K562 (cell line): ENCODE results near the gene BCAS3. TPM values are rescaled to one million over a fixed set of nuclear protein-coding genes. Genes with fewer than 3 reads are reported as not detected.

Source experiments
- ATAC-seq: fragments of 200-7000 bp; cut with Tn5 transposase; 3 replicates; pipeline ENCODE4 v1.9.1; 2020; ENCODE audit warnings: moderate library complexity
- BruUV-seq: library from RNA; stranded (reverse); fragments of 400-500 nt; replicated peaks from 2 replicates; lab custom pipeline; 2021; lab: Mats Ljungman, UMichigan
- CTCF ChIA-PET: fragments of 300-600 bp; formaldehyde crosslinking; extraction: SDS; loops from one replicate; lab custom pipeline; 2021; ENCODE audit warnings: low intra/inter-chr PET ratio; lab: Yijun Ruan, JAX
- POLR2A ChIA-PET: fragments of 300-600, 350-650 bp; sonication (Branson Sonifier 250); formaldehyde crosslinking; extraction: SDS; loops from one replicate; lab custom pipeline; 2021; ENCODE audit warnings: antibody characterized with exemption, inconsistent platforms; lab: Yijun Ruan, JAX
- DNase-seq, 4 experiments: peaks; one replicate each; pipeline versions ENCODE4 v3.0.0 to v3.0.0-alpha.2; 2011 to 2018; ENCODE audit warnings: low spot score in 3 of 4, mixed read lengths in 3 of 4; ENCODE audit errors: extremely low read depth in 1 of 4
- FAIRE-seq: peaks from 2 replicates; lab custom pipeline; 2011; peaks lifted over from hg19 to GRCh38; lab: Jason Lieb, UNC
- H2AFZ ChIP-seq: 2 replicates; pipeline ENCODE4 v1.6.0; 2011; ENCODE audit warnings: low read depth, low read length, control low read depth, inconsistent platforms
- H3K27ac ChIP-seq: fragments of 200-600 bp; 3 replicates; pipeline ENCODE4 v1.8.0; 2011; ENCODE audit warnings: low read depth, mild to moderate bottlenecking, control low read depth, inconsistent platforms, low read length, moderate library complexity, mixed read lengths; ENCODE audit errors: extremely low read depth
- H3K27me3 ChIP-seq, 2 experiments: fragments of 300-600 bp in 1 of 2; 2 replicates in 1 of 2; 3 replicates in 1 of 2; pipeline versions ENCODE4 v1.6.0 to v1.8.0; 2011; ENCODE audit warnings: inconsistent platforms in 2 of 2, low read length in 2 of 2, mild to moderate bottlenecking in 1 of 2, mixed read lengths in 1 of 2, moderate library complexity in 1 of 2; ENCODE audit not compliant: control insufficient read depth in 2 of 2, insufficient read depth in 2 of 2
- H3K36me3 ChIP-seq: fragments of 300-600 bp; 3 replicates; pipeline ENCODE4 v1.8.0; 2011; ENCODE audit warnings: mild to moderate bottlenecking, low read length, inconsistent platforms; ENCODE audit not compliant: control insufficient read depth, insufficient read depth
- H3K4me1 ChIP-seq, 2 experiments: fragments of 200-600 bp in 1 of 2; replicated peaks in 1 of 2; 2 replicates in 1 of 2; 3 replicates in 1 of 2; pipeline versions ENCODE4 v1.5.1 to v1.8.0; 2011; ENCODE audit warnings: inconsistent platforms in 2 of 2, low read length in 2 of 2, mild to moderate bottlenecking in 1 of 2, mixed read lengths in 1 of 2, moderate library complexity in 1 of 2; ENCODE audit not compliant: control insufficient read depth in 2 of 2, insufficient read depth in 2 of 2
- H3K4me2 ChIP-seq: 2 replicates; pipeline ENCODE4 v1.6.1; 2011; ENCODE audit warnings: low read length, control low read depth, inconsistent platforms, mixed read lengths; ENCODE audit not compliant: insufficient read depth
- H3K4me3 ChIP-seq: fragments of 200-600 bp; sonication (generic), shearing (Covaris generic); 2 replicates; pipeline ENCODE4 v1.5.1; 2016; ENCODE audit warnings: control low read depth, inconsistent platforms
- H3K79me2 ChIP-seq: fragments of 200-600 bp; 3 replicates; pipeline ENCODE4 v1.8.0; 2011; ENCODE audit warnings: low read length, inconsistent platforms; ENCODE audit not compliant: control insufficient read depth, insufficient read depth
- H3K9ac ChIP-seq, 2 experiments: 2 replicates each; pipeline versions ENCODE4 v1.6.0 to v1.6.1; 2011; ENCODE audit warnings: low read depth in 2 of 2, low read length in 2 of 2, control low read depth in 1 of 2, inconsistent platforms in 1 of 2, mild to moderate bottlenecking in 1 of 2, mixed read lengths in 1 of 2; ENCODE audit not compliant: insufficient read depth in 1 of 2
- H3K9me1 ChIP-seq: one replicate; pipeline ENCODE4 v1.6.0; 2011; ENCODE audit warnings: inconsistent platforms, mild to moderate bottlenecking, low read length, moderate library complexity; ENCODE audit not compliant: control insufficient read depth, insufficient read depth
- H3K9me3 ChIP-seq: replicated peaks from 2 replicates; pipeline ENCODE4 v1.5.1; 2011; ENCODE audit warnings: low read depth, low read length, inconsistent platforms; ENCODE audit not compliant: control insufficient read depth, insufficient read depth
- H4K20me1 ChIP-seq: replicated peaks from 2 replicates; pipeline ENCODE4 v1.6.1; 2011; ENCODE audit warnings: low read length, inconsistent platforms, mixed read lengths; ENCODE audit not compliant: control insufficient read depth, insufficient read depth
- CREBBP ChIP-seq: IDR thresholded peaks from one replicate; pipeline ENCODE4 v1.6.1; 2012; ENCODE audit warnings: low read depth, mild to moderate bottlenecking, control low read depth, inconsistent platforms, low read length
- CTBP1 ChIP-seq: fragments of 450-650 bp; IDR thresholded peaks from 2 replicates; pipeline ENCODE4 v1.6.1; 2016; ENCODE audit warnings: borderline replicate concordance
- DMBX1 ChIP-seq: fragments of 250-450 bp; sonication (Bioruptor Pico); IDR thresholded peaks from 2 replicates; pipeline ENCODE4 v1.8.0; 2022; ENCODE audit warnings: inconsistent platforms, mild to moderate bottlenecking, moderate library complexity, borderline replicate concordance
- EGR1 ChIP-seq: fragments of 450-650 bp; conservative IDR thresholded peaks from 2 replicates; pipeline ENCODE4 v1.6.1; 2017; ENCODE audit warnings: mild to moderate bottlenecking
- KDM5B ChIP-seq: fragments of 200-600 bp; sonication (generic); IDR thresholded peaks from 2 replicates; pipeline ENCODE4 v1.6.1; 2012; ENCODE audit warnings: low read depth, mild to moderate bottlenecking, moderate library complexity, low read length, control low read depth, inconsistent platforms; ENCODE audit not compliant: insufficient replicate concordance
- PHTF2 ChIP-seq: fragments of 250-450 bp; sonication (Bioruptor Pico); IDR thresholded peaks from 2 replicates; pipeline ENCODE4 v1.5.0; 2021; ENCODE audit warnings: mild to moderate bottlenecking
- SRF ChIP-seq, 2 experiments: fragments of 250-450, 450-650 bp in 1 of 2; sonication (Bioruptor Pico) in 1 of 2; sonication (generic) in 1 of 2; formaldehyde crosslinking; IDR thresholded peaks; 2 replicates each; pipeline versions ENCODE4 v1.5.0 to v1.5.1; 2020 to 2022; ENCODE audit warnings: mild to moderate bottlenecking in 1 of 2, missing genetic modification reagents in 1 of 2
- ZNF197 ChIP-seq: fragments of 200-800 bp; sonication (Bioruptor generic); IDR thresholded peaks from 2 replicates; pipeline ENCODE4 v1.6.1; 2016; ENCODE audit warnings: low read depth, missing genetic modification characterization, missing compliant biosample characterization
- ZNF830 ChIP-seq: fragments of 250-450 bp; sonication (Bioruptor Pico); IDR thresholded peaks from 2 replicates; pipeline ENCODE4 v1.5.0; 2021; ENCODE audit warnings: mild to moderate bottlenecking
- ZSCAN29 ChIP-seq: fragments of 450-650 bp; IDR thresholded peaks from 2 replicates; pipeline ENCODE4 v1.6.1; 2017
- WGBS: fragments of 100-300 bp; shearing (Covaris generic); methylation state at CpG from one replicate; pipeline ENCODE4 v1.1.6; 2016; ENCODE audit warnings: low coverage, mixed read lengths; ENCODE audit not compliant: insufficient coverage; ENCODE audit errors: missing lambda C conversion rate; 5-methylcytosine and 5-hydroxymethylcytosine counted together
- in situ Hi-C: fragments of 300-500 bp; cut with MboI; formaldehyde crosslinking; loops from 4 replicates; pipeline ENCODE4 v1.15.0; 2018; ENCODE audit warnings: inconsistent platforms, mixed read lengths
- intact Hi-C: fragments of 100-400 bp; cut with micrococcal nuclease; formaldehyde crosslinking; loops from 2 replicates; pipeline ENCODE4 v1.14.2; 2022
- polyA plus RNA-seq, 8 experiments: library from polyadenylated mRNA; depleted of rRNA in 4 of 8; stranded (reverse) in 5 of 8; unstranded in 3 of 8; fragments of >200 nt; fragmentation: Nextera tagmentation in 2 of 8; fragmentation: Illumina TruSeq in 1 of 8; extraction: Ambion mirVana in 2 of 8; extraction: Trizol in 1 of 8; gene quantifications; 2 replicates each; pipeline versions ENCODE4 v1.2.1 to v1.2.3, GENCODE V29; 2011 to 2014; ENCODE audit warnings: inconsistent platforms in 1 of 8, missing spikeins in 1 of 8
- total RNA-seq, 7 experiments: library from RNA; depleted of rRNA in 6 of 7; stranded (reverse); fragments of >200 nt in 6 of 7; fragmentation: Illumina TruSeq in 2 of 7; extraction: Trizol in 2 of 7; gene quantifications; 2 replicates each; pipeline versions ENCODE4 v1.2.1 to v1.2.3, GENCODE V29; 2011 to 2021; ENCODE audit warnings: low replicate concordance in 1 of 7
- TF ChIP-seq, protein P1 (sequence below), 2 experiments: IDR thresholded peaks; 2 replicates each; pipeline ENCODE4 v1.6.1; 2011; ENCODE audit warnings: borderline replicate concordance in 1 of 2, control low read depth in 1 of 2, low read depth in 1 of 2, low read length in 1 of 2, mild to moderate bottlenecking in 1 of 2, mixed read lengths in 1 of 2, moderate library complexity in 1 of 2; ENCODE audit not compliant: insufficient read depth in 1 of 2, insufficient read length in 1 of 2, poor library complexity in 1 of 2, severe bottlenecking in 1 of 2; ENCODE audit errors: extremely low read depth in 1 of 2
- TF ChIP-seq, protein P2 (sequence below): IDR thresholded peaks from 2 replicates; pipeline ENCODE4 v1.6.1; 2014; ENCODE audit warnings: antibody characterized with exemption
- TF ChIP-seq, protein P3 (sequence below): fragments of 250-450 bp; sonication (Bioruptor Pico); IDR thresholded peaks from 2 replicates; pipeline ENCODE4 v1.4.0; 2020

Gene BCAS3
- total and polyA plus RNA-seq, 9 of the 15 experiments (the other 6 are each of a cell fraction or from before 2014, with no cell fraction given) = 1.9 to 5.5 (median 3.5) TPM

GRCh38 chr17:60909405-60909804, 231.8 kb downstream of the BCAS3 start:
- intact Hi-C loops (no loop called here), in situ Hi-C loops (no loop called here)
- BruUV-seq = no TSS peak
- no peak for TF ChIP-seq ZNF197 (CRISPR knock-in tag)
- no peak for TF ChIP-seq KDM5B
- no peak for TF ChIP-seq CTBP1
- TF ChIP-seq, protein P1, sequence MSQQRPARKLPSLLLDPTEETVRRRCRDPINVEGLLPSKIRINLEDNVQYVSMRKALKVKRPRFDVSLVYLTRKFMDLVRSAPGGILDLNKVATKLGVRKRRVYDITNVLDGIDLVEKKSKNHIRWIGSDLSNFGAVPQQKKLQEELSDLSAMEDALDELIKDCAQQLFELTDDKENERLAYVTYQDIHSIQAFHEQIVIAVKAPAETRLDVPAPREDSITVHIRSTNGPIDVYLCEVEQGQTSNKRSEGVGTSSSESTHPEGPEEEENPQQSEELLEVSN (IDR thresholded peaks at IDR 0.05; ENCODE audit: borderline replicate concordance in 1 of 2, extremely low read depth in 1 of 2, insufficient read depth in 1 of 2, insufficient read length in 1 of 2, low read depth in 1 of 2, low read length in 1 of 2, poor library complexity in 1 of 2, severe bottlenecking in 1 of 2) = no peak
- no peak for TF ChIP-seq ZSCAN29
- TF ChIP-seq, protein P2, sequence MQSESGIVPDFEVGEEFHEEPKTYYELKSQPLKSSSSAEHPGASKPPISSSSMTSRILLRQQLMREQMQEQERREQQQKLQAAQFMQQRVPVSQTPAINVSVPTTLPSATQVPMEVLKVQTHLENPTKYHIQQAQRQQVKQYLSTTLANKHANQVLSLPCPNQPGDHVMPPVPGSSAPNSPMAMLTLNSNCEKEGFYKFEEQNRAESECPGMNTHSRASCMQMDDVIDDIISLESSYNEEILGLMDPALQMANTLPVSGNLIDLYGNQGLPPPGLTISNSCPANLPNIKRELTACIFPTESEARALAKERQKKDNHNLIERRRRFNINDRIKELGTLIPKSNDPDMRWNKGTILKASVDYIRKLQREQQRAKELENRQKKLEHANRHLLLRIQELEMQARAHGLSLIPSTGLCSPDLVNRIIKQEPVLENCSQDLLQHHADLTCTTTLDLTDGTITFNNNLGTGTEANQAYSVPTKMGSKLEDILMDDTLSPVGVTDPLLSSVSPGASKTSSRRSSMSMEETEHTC = no peak
- TF ChIP-seq EGR1 = no peak
- TF ChIP-seq DMBX1 (CRISPR knock-in tag) = no peak
- TF ChIP-seq ZNF830 (CRISPR knock-in tag) = no peak
- TF ChIP-seq CREBBP = no peak
- no peak for TF ChIP-seq PHTF2 (CRISPR knock-in tag)
- TF ChIP-seq SRF (CRISPR knock-in tag; IDR thresholded peaks at IDR 0.05) = no peak
- TF ChIP-seq, protein P3, sequence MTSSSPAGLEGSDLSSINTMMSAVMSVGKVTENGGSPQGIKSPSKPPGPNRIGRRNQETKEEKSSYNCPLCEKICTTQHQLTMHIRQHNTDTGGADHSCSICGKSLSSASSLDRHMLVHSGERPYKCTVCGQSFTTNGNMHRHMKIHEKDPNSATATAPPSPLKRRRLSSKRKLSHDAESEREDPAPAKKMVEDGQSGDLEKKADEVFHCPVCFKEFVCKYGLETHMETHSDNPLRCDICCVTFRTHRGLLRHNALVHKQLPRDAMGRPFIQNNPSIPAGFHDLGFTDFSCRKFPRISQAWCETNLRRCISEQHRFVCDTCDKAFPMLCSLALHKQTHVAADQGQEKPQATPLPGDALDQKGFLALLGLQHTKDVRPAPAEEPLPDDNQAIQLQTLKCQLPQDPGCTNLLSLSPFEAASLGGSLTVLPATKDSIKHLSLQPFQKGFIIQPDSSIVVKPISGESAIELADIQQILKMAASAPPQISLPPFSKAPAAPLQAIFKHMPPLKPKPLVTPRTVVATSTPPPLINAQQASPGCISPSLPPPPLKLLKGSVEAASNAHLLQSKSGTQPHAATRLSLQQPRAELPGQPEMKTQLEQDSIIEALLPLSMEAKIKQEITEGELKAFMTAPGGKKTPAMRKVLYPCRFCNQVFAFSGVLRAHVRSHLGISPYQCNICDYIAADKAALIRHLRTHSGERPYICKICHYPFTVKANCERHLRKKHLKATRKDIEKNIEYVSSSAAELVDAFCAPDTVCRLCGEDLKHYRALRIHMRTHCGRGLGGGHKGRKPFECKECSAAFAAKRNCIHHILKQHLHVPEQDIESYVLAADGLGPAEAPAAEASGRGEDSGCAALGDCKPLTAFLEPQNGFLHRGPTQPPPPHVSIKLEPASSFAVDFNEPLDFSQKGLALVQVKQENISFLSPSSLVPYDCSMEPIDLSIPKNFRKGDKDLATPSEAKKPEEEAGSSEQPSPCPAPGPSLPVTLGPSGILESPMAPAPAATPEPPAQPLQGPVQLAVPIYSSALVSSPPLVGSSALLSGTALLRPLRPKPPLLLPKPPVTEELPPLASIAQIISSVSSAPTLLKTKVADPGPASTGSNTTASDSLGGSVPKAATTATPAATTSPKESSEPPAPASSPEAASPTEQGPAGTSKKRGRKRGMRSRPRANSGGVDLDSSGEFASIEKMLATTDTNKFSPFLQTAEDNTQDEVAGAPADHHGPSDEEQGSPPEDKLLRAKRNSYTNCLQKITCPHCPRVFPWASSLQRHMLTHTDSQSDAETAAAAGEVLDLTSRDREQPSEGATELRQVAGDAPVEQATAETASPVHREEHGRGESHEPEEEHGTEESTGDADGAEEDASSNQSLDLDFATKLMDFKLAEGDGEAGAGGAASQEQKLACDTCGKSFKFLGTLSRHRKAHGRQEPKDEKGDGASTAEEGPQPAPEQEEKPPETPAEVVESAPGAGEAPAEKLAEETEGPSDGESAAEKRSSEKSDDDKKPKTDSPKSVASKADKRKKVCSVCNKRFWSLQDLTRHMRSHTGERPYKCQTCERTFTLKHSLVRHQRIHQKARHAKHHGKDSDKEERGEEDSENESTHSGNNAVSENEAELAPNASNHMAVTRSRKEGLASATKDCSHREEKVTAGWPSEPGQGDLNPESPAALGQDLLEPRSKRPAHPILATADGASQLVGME (CRISPR knock-in tag) = no peak

More at GRCh38 chr17:60909405-60909804, 231.8 kb downstream of the BCAS3 start:
- ATAC-seq = no peak
- DNase-seq = no peak
- CTCF ChIA-PET = no interaction called here
- Histone ChIP-seq H3K9me3 (no peaks in the 10 kb centered on the region), H4K20me1 (no peaks in the 10 kb centered on the region), H3K4me1 (no peaks in the 10 kb centered on the region), H3K9ac (no peak overlapping the region), H3K27me3 (no peaks in the 10 kb centered on the region; a peak in 1 of 5 replicates), H3K4me3 (no peak overlapping the region), H3K79me2 (no peaks in the 10 kb centered on the region), H3K4me2 (no peak overlapping the region), H2AFZ (no peak overlapping the region), H3K36me3 (no peaks in the 10 kb centered on the region), H3K27ac (no peak overlapping the region), H3K9me1 (no peaks in the 10 kb centered on the region)
- WGBS = 0% methylated on average over 1 of the region's 1 CpG
- FAIRE-seq = no peak
- POLR2A ChIA-PET = no interaction called here
